Activated T-helper 1 cell treated with anti-CD3 and anti-CD28 coated beads, Interleukin-2, amount 50 U/mL, for 16 hours (primary cell): ENCODE measurements around the gene FN3KRP.

Source experiments
- DNase-seq, 2 donors: peaks; one replicate each; pipeline ENCODE4 v3.0.0-alpha.2; 2020; ENCODE audit warnings: low read depth in 1 of 2, low spot score in 1 of 2

FN3KRP gene, protein sequence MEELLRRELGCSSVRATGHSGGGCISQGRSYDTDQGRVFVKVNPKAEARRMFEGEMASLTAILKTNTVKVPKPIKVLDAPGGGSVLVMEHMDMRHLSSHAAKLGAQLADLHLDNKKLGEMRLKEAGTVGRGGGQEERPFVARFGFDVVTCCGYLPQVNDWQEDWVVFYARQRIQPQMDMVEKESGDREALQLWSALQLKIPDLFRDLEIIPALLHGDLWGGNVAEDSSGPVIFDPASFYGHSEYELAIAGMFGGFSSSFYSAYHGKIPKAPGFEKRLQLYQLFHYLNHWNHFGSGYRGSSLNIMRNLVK

GRCh38 chr17:82716203-82717010 is at the start of gene FN3KRP:
TSS of gene FN3KRP (plus strand) at chr17:82716706. CDS start at chr17:82716756, 50 bp downstream.
- DNase-seq = peak; percentile 68 to 79

GRCh38 chr17:82666931-82667667 is 49.4 kb upstream of the FN3KRP start:
- DNase-seq = no peak

- DNase-seq = no peak
These were observed 48.9 kb upstream of the FN3KRP start for GRCh38 chr17:82667668-82668000.

- DNase-seq = no peak
These were observed 48.4 kb upstream of the FN3KRP start for GRCh38 chr17:82668024-82668630.

DNA sequence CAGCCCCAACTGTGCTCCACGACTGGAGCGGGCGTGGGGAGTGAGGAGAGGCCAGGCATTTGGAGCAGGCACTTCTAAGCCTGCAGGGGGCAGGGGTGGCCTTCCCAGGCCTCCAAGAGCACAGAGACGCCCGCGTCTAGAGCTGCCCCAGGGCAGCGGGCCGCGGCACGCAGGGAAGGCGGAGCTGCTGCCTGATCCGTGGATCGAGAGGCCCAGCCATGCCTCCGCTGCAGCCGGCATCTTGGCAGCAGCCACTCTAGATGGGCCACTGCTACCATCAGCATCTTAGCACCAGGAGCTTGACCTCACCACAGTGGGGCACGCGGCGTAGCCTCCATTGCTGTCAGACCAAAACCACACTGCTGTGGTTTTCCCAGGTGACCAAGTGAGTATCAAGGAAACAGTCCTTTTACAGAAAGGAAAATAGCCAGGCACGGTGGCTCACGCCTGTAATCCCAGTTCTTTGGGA is 47.8 kb upstream of the FN3KRP start:
- DNase-seq = no peak

DNA sequence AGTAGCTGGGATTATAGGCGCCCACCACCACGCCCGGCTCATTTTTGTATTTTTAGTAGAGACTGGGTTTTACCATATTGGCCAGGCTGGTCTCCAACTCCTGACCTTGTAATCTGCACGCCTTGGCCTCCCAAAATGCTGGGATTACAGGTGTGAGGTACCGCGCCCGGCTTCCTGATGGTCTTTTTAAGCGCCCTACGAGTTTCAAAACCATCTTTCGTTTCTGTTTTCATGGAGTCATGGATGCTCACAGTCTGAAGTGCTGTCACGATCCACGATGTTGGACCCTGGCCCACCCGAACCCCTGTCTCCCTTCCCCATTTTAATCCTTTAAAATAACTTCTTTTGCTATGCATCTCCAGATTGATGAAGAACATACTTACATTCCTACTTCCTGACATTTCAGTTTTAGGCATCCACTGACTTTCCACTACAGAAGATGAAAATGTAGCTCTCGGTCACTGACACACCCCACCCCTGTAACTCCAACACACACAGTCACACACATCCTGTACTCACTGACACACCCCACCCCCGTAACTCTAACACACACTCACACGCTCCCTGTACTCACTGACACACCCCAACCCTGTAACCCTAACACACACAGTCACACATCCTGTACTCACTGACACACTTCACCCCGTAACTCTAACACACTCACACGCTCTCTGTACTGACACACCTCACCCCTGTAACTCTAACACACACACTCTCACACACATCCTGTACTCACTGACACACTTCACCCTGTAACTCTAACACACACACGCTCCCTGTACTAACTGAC is 45.6 kb upstream of the FN3KRP start:
- DNase-seq = no peak

DNA sequence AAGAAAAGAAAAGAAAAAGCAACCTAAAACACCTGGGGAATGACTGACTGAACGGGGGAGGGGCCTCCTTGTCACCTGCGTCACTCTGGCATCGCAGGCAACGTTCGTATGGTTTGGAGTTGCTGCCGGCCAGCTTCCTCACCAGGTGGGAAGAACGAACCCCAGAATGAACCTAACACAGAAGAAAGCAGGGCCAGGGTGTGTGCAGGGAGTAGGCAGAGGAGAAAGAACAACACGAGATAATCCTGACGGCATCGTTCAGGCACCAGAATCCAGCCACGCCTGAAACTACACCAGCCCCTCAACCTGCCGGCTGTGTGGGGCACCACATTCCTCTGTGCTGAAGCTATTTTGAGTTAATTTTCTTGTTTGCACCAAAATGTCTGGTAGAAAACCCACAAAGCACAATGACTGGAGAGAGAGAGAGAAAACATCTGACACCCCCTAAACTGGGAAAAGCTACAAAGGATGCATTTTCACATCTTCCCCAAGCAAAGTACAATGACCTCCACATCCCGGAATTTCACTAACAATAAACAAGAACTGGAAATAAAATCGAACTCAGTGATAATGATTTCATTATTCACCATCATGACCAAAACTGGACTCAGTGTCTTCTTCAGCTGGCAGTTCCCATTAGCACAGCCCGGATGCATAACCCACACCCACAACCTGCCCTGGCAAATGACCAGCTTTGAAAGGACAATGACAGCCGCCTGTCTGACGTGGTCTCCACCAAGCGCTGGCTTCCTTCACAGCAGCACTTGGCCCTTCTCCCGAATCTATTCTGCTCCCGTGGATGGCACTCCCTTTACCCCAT is 41.6 kb upstream of the FN3KRP start:
- no peak for DNase-seq

DNA sequence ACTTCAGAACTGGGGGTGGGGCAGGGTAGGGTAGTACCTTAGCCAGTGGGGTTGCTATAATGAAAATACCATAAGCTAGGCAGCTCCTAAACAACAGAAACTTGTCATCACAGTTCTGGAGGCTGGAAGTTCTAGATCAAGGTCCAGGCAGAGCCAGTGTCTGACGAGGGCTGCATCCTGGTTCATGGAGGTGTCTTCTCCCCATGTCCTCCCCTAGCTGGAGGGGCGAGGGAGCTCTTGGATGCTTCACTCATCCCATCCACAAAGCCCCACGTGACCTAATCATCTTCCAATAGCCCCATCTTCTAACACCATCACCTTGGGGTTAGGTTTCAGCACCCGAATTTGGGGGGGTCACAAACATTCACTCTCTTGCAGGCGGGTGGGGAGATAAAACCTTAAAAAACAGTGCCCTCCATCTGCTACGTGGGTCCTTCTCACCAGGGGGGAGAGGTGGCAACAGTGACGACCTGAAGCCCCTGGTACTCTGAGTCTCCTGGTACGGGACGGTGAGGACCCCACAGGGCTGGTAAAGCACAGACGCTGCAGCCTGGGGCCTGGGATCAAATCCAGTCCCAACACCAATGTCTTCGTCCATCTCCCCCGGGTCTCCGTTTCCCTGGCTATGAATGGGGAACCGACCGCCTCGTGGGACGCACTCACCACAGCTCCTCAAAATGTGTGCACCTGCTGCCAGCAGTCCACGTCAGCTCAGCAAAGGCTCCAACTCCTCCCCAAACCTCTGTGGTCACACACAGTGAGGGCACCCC is 40.8 kb upstream of the FN3KRP start:
- DNase-seq = no peak

DNA sequence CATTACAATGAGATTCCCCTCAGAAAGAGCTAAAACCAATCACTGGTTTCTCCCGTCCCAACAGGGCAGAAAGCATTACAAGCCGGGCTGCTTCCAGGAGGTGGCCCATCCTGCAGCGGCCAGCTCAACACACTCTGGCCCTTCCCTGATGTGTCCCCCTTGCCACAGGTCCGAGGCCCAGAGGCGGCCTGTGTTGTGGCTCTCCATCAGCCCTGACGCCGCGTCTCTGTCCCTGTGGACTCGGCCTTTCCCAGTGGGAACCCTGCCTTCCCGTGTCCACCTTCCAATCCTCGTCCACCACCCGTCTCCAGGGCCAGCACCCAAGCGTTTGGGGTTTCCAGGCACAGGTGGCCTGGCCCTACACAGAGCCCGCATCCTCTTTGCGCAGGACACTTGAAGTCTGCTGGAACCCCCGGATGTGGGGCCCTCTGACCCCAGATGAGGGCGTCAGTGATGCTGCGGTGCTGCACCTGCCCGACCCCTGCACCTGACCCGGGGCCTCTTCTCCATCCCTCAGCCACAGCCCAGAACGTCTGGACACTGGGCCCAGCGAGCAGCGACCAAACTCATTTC is 39.1 kb upstream of the FN3KRP start:
- no peak for DNase-seq

- no peak for DNase-seq
These were observed 38.1 kb upstream of the FN3KRP start for GRCh38 chr17:82678265-82678891.

DNA sequence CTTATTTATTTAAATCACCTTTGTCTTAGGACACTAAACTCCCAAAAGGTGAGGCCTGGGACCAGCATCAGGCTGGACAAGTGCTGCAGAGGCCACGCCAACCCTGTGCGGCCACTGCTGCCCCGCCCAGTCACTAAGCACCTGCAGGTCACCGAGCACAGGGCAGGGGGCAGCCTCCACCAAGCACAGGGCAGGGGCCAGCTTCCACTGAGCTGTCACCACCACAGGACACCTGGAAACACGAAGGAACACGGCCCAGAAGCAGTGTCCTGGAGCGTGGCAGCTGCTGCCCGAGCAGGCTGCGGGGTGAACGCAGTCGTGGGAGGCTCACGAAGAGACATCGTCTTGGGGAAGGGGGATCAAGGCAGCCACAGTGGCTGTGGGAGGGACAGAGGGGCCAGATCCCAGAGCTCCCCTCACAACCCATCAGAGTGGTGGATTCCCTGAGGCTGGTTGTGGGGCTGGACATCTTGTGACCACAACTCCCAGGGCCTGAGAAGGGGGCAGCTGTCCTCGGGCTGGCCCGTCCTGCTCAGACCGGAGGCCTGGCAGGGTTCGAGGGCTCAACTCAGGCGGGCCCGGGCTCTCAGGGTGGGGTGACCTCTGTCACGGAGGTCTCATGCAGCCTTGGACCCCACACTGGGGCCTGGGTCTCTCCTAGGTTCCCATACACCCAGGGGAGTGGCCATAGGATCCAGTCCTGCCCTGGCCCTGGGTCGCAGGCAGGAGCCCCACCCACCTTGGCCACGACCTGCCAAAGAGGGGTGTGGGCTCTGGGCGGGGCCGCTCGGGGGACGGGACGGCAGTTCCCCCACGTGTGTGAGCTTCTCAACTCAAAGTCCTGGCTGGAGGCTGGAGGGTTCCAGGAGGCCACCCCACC is 36.7 kb upstream of the FN3KRP start:
- no peak for DNase-seq

GRCh38 chr17:82681547-82681946 is 35.0 kb upstream of the FN3KRP start:
- DNase-seq = no peak

GRCh38 chr17:82683534-82683933 is 33.0 kb upstream of the FN3KRP start:
- no peak for DNase-seq

DNA sequence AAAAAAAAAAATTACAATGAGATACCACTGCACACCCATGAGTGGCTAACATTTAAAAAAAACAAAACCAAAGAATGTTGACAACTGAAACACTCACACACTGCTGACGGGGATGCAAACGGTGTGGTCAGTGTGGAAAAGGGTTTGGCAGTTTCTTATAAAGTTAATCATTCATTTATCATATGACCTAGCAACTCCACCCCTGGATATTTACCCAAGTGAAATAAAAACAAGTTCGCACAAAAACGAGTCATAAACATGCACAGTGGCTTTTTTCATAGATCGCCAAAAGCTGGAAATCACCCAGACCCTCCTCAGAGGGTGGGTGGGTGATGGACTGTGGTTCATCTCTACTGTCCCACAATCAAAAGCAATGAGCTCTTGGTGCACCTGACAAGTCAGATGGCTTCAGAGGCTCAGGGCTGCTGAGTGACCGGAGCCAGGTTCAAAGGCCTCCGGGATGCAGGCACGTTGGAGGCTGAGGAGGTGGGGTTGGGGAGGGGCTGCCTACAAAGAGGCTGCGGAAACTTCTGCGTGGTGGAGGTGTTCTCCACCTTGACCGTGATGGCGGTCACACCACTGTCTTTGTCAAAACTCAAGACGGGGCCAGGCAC is 32.2 kb upstream of the FN3KRP start:
- DNase-seq = no peak

DNA sequence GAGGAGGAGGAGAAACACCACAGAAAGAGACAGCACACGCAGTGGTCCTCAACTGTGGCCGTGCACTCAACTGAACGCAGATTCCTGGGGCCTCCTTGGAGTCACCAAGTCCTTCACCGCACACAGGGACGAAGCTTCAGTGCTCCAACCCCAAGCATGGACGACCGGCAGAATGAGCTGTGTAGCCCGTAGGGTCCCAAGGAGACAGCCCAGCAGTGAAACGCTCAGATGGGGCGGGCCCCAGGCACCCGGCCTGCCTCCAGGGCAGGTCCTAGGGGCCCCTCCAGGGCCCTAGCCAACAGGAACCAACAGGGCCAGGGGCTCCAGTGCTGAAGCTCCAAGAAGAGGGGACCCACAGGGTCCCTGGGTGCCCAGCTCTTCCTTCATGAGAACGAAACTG is 31.2 kb upstream of the FN3KRP start:
- DNase-seq = no peak

DNA sequence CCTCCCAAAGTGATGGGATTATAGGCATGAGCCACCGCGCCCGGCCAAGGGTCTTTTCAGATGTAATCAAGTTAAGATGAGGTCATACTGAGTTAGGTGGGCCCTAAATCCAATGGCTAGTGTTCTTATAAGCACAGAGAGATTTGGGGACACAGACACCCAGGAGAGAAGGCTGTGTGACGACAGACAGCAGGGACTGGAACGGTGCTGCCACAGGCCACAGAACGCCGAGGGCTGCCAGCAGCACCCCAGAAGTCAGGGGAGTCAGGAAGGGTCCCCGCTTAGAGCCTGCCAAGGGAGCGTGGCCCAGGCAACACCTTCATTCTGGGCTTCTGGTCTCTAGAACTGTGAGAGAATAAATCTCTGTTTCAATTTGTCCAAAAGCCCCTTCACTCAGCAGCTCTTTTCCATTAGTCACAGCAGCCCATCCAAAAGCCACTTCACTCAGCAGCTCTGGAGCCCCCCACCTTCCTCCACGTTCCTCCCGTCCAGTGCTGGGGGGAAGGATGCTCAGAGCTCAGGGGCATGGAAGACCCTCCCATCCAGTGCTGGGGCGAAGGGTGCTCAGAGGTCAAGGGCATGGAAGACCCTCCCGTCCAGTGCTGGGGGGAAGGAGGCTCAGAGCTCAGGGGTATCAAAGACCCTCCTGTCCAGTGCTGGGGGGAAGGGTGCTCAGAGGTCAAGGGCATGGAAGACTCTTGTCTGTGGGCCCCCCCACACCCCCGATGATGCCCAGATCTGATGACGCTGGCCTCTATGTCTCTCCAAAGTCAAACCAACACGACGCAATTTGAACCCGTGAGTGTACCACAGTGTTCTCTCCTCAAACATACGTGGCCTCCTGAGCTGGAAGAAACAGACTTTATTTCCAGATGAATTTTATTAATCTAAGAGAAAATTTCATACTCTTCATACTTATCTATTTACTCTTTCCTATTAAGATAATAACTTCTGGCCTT is 29.9 kb upstream of the FN3KRP start:
- no peak for DNase-seq
